T follicular helper cell (primary cell): ENCODE measurements around the gene USP21.

Source experiments
- DNase-seq: peaks from one replicate; pipeline ENCODE4 v3.0.0-alpha.2; 2020; ENCODE audit warnings: low read depth

The USP21 gene

DNA sequence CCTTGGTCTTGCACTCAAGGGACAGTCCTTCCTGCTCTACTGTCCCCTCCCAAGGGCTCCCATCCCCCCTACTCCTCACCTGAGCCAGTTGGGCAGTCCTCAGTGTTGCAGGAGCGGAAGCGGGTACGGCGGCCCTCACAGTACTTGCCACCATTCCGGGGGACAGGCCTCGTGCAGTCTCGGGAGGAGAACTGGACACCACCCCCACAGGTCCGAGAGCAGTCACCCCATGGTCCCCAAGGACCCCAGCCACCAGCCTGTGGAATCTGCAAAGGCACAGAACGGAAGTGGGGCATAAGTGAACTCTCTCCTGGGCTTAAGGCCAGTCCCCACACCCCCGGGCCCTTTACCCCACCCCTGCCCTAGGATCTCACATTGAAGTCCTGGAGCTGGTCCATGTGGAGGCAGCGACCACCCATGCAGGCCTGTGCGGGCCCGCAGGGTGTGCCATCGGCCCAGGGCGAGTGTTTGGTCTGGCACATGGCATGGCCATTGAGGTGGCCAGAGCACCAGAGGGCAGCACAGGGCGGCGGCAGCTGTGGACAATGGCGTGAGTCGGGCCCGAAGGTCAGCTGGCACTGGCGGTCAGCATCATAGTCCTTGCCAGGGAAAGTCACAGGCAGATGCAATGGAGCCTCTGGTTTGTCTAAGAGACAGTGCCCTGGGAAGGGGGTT, 34.4 kb downstream of the USP21 start:
- no peak for DNase-seq

DNA sequence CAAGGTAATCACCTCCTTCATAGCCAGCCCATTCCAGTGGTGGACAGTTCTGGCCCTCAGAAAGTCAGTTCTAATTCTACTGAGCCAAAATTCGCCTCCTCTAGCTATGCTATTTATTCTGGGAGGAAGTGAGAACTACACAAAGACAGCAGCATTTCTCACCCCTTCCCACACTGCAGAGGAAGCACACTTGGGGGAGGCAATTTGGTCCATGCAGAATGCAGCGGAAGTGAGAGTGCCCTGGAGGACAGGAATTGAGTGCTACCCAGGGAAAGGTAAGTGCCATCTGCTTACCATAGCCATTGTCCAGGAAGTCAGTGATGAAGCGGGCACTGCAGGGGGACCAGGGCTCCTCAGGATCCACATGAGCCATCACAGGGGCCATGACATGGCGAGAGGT, 35.9 kb downstream of the USP21 start:
- DNase-seq = no peak

DNA sequence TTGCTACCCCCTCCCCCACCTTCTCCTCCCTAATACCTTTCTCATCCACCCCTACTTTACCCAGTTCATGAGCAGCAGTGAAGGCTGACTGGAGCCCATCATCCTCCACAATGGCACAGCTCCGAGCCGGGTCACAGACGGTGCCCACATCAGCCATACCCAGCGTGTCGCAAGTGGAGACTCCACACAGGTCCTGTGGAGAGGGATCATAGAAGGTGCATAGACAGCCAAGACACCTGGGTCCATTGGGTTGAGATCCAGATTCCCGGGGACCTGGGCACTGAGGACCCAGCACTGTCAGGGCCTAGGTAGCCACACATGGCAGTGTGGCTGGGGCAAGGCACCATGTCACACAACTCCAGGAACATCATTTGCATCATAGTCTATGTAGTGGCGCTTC, 36.8 kb downstream of the USP21 start:
- DNase-seq = no peak

DNA sequence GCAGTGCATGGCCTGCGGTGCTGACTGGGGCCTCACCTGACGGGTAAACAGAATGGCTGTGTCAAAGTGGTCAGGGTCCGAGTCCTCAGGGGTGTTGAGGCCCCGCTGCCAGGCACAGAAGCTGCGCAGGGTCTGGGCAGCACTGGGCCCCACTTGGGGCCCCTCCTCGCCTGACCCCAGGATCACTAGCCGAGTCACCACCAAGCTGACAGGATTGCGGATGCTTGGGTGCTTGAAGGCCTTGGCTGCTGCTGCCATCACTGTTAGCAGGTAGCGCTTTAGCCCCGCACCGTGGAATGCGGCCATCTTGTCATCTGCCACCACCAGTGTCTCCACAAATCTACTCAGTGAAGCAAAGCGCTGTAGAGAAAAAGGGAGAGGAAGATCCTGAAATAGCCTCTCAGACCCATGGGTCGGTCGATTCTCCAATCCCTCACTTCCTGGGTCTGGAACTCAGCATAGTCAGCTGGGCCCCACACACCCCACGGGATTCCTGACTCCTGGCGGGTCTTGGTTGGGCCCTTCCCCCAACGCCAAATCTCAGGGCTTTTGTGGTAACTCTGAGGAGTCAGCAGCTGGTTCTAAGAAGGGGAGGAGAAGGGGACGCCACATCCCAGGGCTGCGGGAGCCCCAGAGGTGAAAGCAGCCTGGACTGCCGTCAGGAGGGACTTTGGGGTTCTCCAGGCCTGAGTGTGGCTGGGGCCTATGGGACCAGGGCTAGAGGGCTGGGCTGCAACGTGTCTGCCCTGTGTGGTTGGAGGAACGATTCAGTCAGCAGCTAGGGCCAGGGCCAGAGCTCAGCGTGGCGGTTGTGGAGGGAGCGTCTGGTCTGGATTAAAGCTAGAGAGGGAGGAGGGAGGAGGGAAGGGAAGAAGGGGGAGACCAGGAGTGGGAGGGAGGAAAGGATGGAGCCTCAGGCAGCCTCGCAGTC, 37.5 kb downstream of the USP21 start:
- DNase-seq = no peak

DNA sequence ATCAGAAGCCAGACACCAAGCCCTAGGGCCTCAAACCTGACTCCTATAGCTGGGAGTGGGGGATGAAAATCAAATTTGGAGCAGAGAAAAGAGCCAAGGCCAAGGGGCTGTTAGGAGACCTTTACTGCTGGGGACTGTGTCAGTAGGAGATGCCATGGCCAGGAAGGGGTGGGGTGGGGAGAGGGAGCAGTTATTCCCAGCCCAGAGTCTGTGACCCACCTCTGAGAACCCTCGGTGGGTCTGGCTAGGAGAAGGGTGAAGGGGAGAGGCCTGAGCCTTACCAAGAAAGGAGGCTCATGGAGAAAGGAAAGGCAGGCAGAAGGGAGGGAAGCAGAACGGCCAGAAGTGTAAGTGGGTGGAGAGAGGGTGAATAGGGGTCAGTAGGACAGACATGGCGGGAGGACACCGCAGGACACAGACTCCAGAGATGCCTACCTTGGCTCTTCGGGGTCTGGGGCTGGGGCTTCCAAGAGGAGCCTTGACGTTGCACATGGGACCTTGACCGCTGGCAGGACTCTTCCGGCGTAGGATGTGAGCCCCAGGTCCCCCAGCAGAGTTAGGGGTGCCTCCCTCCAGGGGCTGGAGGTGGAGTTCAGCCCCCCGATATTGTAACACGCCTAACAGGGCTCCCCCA, 38.4 kb downstream of the USP21 start:
- DNase-seq = no peak

DNA sequence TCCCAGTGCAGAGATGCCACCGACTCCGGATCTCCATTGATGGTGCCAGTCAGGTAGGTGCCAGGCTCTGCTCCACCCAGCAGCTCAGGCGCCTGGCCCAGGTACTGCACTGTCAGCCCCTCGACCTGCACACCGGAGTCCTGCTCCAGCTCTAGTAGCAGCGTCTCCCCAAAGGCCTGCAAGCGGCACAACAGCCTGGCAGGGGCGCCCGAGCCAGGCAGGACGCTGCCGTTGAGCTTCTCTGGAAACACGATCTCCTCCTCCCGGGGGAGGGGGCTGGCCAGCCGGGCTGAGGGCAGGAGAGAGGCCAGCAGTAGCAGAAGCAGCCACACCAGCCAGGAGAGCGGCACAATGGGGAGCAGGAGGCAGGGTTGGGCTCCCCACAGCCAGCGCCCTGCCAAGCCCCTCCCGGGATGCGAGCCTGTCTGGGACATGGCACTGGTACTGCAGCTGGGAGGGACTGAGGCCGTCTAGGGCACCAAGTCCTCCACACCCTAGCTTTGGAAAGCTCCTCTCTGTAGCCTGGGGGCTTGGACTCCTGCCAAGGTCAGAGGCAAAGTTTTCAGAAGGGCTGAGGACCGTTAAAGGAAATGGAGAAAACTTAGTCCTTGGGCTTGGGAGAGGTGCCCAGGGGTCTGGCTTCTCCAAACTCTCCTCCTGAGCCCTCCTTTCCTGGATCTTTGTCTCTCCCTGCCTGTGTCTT, 39.0 kb downstream of the USP21 start:
- DNase-seq = no peak

DNA sequence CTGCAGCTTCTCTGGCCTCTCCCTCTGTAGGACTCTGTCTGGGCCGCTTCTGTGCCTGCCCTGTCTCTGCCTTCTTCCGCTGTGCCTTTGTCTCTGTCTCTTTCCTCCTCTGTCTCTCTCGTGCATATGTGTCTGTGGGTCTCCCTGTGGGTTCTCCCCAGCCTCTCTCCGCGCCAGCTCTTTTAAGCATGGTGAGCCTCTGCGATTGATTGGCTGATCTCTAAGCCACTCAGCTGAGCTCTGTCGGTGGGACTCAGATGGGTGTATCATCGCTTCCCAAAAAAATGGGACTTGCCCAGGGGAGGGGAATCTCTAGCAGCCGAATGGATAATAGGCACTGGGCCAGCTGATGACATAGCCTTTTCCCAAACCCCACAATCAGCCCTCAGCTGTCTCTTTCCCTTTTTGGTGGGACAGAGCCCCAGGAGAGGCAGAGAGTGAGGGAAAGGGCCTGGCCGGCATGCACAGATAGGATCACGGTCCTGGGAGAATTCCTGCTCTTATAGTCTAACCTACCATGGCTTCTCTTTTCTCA, 39.7 kb downstream of the USP21 start, which contains the start of gene ADAMTS4:
ADAMTS4 (minus strand) TSS at position 158 of the 535 bp plus-strand sequence. CDS start 427 bp downstream, outside the sequence.
- DNase-seq = no peak

DNA sequence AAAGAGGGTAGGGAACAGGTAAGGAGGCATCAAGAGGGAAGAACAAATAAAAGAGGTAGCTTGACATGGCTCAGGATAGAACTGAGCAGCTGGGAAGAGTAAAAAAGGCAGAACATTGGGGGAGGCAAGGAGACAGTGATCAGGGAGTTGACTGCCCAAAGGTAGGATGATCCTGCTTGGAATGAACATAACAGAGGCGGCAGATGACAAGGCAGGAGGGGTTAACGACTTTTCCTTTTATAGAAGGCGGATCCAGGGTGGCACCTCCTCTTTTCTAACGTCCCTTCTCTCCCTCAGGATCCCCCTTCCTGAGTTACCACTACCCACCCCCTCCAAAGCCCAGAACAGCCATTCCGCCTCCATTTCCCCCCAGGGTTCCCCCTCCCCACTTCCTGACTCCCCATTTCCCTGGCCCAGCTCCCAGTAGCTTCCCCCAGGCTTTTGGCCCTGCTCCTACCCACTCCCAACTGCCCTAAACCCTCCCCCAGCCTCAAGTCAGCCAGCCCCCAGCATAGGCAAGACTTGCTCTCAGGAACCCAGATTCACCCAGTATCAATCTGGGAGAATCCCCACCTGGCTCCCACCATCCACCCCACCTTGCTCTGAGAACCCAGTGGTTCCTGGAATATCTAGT, 40.3 kb downstream of the USP21 start:
- no peak for DNase-seq

DNA sequence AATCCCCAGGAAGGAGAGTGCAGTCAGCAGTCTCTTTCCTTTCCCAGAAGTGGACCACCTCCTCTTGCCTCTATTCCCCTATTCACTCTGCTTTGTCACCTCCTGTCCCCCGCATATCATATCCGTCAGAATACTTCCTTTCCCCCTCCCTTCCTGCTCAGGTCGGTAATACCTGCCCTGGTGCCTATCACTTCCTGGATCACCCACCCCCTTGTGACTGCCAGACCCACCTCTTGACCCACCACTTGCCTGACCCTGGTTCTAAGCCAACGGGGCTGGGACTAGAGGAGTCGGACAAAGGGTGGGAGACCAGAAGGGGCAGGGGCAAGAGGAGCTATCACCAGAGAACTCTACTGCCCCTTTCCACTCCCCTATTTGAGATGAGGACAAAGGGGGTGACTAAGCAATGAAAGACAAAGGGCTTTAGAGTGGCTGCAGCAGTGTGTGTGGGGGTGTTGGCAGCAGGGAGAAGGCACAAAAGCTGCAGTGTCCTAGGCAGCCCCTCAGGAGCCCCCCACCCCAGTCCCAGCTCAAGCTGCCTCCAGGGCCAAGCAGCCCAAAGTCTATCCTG, 41.2 kb downstream of the USP21 start:
- no peak for DNase-seq

DNA sequence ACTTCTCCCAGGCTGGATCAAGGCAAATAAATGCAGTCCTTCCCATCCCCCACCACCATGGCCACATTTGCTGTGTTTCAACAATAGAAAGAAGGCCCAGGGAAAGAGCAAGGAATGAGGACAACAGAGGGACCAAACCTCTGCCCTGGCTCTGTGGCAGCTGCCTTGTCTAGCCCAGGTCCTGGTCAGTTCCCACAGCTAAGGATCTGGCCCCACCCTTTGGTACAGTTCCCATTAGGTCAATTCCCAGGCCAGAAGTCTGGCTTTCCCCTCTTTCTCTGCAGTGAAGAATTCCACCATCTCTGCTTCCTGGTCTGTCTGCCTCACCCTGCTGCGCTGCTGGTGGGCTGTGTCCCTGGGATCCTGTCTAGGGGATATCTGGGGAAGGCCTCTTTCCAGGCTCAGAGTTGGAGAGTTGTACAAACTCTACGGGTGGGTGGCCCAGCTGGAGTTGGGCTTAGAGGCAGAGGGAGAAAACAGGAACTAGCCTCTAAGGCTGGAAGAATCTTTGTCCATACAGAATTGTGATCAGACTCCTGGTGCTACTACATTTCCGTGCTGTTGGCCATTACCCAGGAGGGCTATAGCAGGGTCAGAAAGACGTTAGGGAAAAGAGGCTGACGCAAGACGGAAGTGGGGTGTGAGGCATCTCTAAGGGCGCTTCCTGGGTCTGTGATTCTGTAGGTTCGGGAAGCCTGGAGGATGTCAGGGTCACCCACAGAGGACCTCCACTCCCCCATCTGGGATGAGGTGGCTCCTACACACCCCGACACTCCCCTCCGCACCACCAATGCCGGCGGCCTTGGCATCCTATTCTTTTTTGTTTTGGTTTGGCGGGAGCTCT, 41.9 kb downstream of the USP21 start:
- DNase-seq = no peak

DNA sequence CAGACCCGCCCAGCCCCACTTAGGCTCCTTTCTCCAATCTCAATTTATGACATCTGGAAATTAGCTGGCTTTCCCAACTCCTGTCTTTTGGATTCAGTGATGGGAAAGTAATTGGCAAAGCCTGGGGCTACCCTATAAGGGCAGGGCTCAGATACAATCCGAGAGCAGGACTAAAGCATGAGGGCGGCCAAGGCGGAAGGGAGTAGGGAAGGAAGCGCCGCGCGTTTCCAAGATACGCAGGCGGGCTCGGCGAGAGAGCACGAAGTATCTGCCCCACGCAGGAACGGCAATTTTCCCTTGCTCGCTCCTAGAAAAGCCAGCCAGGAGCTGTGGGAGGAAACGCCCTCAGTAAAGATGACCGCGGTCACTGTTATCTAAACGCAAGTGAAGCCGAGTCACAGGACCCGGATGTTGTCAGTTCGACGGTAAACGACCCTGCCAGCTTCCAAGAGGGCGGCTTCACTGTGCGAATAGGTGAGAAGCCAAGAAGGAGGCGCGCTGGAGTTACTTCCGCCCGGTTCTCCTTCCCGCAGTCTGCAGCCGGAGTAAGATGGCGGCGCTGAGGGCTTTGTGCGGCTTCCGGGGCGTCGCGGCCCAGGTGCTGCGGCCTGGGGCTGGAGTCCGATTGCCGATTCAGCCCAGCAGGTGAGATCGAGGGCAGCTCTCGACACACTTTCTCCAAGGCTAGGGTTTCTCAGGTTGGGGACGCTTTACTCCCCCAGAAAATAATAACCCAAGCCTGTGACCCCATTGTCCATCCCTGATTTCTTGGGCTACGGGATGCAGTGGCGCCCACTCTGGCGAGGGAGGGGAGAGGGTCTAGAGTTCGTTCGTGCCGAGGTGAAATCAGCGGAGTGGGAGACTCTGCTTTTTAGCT, 42.8 kb downstream of the USP21 start, which contains the start of gene NDUFS2:
NDUFS2 (plus strand) TSS at position 532 of the 877 bp plus-strand sequence; CDS start at position 551, 19 bp downstream.
- peak; percentile 95 for DNase-seq

DNA sequence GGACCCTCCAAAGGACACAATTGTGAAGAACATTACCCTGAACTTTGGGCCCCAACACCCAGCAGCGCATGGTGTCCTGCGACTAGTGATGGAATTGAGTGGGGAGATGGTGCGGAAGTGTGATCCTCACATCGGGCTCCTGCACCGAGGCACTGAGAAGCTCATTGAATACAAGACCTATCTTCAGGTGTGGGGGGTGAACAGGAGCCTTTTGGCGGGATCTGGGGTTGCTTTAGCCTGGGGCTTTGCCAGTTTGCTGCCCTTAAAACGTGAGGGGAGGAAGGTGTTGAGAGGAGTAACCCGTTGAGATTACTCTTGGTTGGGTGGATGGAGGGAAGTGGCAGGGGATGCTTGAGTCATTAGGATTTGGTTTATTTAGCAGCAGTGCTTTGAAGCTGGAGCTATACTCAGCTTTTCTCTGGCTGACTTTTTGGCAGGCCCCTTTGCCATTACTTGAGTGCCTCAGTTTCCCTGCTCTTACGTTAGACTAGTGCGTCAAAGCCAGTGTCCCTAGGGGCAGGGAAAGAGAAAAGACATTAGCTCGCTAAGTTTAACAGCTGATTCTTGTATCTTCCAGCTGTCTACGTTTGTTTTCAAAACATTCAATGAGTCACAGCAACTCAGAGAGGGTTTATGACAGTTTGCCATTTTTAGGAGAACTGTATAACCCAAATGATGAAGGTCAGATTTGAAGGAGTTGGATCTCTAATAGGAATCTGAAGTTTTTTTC, 47.3 kb downstream of the USP21 start:
- DNase-seq = no peak

DNA sequence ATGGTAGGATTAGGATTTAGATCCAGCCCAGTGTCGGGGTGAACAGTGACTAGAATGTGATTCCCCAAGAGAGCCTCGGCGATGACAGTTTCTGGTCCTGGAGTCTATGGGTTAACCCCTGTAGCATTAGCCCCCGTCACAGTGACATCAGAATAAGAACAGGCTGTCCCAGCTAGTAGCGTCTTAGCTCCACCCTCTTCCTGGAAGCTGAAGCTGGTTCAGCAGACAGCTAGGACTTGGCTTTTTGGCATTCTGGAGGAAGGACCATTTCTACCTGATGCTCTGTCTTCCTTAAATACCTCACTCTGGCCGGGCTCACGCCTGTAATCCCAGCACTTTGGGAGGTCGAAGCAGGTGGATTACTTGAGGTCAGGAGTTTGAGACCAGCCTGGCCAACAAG, 47.9 kb downstream of the USP21 start:
- DNase-seq = no peak

DNA sequence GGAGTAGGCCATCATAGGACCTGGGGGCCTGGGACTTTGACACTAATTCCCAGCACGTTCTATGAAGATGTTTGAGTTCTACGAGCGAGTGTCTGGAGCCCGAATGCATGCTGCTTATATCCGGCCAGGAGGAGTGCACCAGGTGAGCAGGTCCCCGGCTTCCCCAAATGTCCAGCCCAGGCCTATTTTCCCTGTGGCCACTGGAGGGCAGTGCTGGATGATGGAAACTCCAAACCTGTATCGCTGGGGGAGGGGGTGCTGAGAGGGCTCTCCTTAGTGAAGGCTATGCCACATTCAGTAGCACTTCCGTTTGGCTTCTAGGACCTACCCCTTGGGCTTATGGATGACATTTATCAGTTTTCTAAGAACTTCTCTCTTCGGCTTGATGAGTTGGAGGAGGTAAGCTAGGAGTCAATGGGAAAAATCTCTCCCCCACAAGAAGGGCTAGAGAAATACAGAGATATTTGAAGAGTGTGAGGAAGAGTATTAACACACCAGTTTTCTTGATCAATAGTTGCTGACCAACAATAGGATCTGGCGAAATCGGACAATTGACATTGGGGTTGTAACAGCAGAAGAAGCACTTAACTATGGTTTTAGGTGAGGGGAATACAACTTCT, 50.6 kb downstream of the USP21 start:
- DNase-seq = peak; percentile 58

DNA sequence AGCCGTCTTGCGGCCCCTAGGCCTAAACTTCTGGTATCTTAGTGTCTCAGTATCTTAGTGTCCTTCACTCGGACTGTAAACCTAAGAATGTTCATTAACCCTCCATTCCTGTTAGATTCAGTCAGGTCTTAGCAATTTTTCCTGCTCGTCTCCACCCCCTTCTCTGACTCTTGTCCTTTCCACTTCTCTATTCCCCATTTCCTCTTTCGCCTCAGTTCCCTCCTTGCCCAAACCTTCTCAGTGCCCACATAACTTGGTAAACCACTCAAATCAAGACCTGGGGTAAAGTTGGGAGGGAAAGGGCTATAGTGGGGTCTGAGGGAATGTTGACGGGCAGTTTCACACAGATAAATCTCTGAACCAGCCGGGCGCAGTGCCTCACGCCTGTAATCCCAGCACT, 55.1 kb downstream of the USP21 start:
- no peak for DNase-seq

DNA sequence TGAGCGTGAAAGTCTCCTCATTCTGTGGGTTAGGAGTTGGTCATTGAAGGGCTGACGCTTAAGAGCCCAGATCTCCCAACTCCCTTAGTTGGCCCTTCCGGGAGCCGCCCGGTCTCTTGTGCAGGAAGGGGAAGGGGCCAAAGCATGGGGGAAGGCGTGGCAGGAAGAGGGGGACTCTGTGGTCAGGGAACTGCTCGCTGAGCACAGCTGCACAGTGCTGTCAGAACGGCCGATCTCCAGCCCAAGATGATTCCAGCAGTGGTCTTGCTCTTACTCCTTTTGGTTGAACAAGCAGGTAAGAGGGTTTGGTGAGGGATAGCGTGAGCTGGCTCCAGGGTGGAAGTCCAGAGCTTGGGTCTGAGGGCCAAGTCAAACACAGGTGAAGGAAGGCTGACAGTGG, 55.8 kb downstream of the USP21 start, which contains the start of gene FCER1G:
FCER1G (plus strand) TSS at position 220 of the 400 bp plus-strand sequence; CDS start at position 247, 27 bp downstream.
- DNase-seq = no peak
